ENCODE results near the gene AKT3. TPM values are rescaled to one million over a fixed set of nuclear protein-coding genes. Genes with fewer than 3 reads are reported as not detected.

AKT3 gene
- total RNA-seq, 1 donor from 2014 or later: 107 TPM

DNA sequence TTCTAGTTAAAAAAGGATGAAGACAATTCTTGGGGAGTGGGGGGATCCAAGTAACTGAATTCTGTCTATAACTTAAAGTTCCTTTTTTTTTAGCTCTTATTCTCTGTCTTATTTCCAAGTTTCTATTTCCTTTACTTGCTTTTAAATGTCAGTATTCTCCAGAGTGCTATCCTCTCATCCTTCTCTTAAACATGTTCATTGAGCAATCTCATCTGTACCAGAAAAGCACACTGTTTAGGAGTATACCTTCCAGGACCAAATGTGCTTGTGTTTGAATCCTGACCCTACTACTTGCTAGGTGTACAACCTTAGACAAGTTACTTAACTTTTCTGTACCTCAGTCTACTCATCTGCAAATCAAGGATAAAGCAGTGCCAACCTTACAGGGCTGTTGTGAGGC is 50.1 kb downstream of the AKT3 start:
- peaks cover 20% of the 10 kb centered on the region for H3K36me3 Mint-ChIP-seq (ENCODE audit: unreplicated experiment)
- peaks cover 33% of the 10 kb centered on the region for H3K4me1 Mint-ChIP-seq (ENCODE audit: unreplicated experiment)
- H3K27me3 Mint-ChIP-seq (ENCODE audit: unreplicated experiment): no peaks in the 10 kb centered on the region
- DNase-seq (ENCODE audit: extremely low spot score, unreplicated experiment): no peak
- H3K27ac Mint-ChIP-seq (ENCODE audit: unreplicated experiment): no peak overlapping the region
- H3K4me3 Mint-ChIP-seq (ENCODE audit: unreplicated experiment): no peak overlapping the region
- TF ChIP-seq, protein P1, sequence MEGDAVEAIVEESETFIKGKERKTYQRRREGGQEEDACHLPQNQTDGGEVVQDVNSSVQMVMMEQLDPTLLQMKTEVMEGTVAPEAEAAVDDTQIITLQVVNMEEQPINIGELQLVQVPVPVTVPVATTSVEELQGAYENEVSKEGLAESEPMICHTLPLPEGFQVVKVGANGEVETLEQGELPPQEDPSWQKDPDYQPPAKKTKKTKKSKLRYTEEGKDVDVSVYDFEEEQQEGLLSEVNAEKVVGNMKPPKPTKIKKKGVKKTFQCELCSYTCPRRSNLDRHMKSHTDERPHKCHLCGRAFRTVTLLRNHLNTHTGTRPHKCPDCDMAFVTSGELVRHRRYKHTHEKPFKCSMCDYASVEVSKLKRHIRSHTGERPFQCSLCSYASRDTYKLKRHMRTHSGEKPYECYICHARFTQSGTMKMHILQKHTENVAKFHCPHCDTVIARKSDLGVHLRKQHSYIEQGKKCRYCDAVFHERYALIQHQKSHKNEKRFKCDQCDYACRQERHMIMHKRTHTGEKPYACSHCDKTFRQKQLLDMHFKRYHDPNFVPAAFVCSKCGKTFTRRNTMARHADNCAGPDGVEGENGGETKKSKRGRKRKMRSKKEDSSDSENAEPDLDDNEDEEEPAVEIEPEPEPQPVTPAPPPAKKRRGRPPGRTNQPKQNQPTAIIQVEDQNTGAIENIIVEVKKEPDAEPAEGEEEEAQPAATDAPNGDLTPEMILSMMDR (IDR thresholded peaks at IDR 0.05): no peak
- H3K9me3 Mint-ChIP-seq (ENCODE audit: unreplicated experiment): no peaks in the 10 kb centered on the region

DNA sequence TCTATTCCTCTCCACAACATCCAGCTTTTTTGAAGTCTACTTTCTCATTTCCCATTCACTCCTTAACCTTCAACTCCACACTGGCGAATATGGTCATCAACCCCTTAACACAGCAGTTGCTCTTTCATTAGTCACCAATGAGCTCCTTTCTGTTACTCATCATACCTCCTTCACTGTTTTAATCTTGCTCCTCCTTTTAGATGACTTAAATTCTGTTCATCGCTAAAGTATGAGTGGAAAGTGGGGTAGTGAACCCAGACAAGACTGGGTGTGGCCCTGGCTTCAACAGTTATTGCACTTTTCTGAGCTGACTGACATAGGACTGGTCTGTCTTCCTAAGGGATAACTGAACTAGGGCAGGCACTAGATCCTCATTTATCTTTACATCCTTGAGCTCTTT is 51.3 kb downstream of the AKT3 start:
- TF ChIP-seq, protein P1 (IDR thresholded peaks at IDR 0.05): no peak
- peaks cover 32% of the 10 kb centered on the region for H3K4me1 Mint-ChIP-seq (ENCODE audit: unreplicated experiment)
- no peak overlapping the region for H3K4me3 Mint-ChIP-seq (ENCODE audit: unreplicated experiment)
- H3K9me3 Mint-ChIP-seq (ENCODE audit: unreplicated experiment): no peaks in the 10 kb centered on the region
- no peak for DNase-seq (ENCODE audit: extremely low spot score, unreplicated experiment)
- no peaks in the 10 kb centered on the region for H3K27me3 Mint-ChIP-seq (ENCODE audit: unreplicated experiment)
- peaks cover 17% of the 10 kb centered on the region for H3K36me3 Mint-ChIP-seq (ENCODE audit: unreplicated experiment)
- H3K27ac Mint-ChIP-seq (ENCODE audit: unreplicated experiment): peak overlapping the region; percentile 35

DNA sequence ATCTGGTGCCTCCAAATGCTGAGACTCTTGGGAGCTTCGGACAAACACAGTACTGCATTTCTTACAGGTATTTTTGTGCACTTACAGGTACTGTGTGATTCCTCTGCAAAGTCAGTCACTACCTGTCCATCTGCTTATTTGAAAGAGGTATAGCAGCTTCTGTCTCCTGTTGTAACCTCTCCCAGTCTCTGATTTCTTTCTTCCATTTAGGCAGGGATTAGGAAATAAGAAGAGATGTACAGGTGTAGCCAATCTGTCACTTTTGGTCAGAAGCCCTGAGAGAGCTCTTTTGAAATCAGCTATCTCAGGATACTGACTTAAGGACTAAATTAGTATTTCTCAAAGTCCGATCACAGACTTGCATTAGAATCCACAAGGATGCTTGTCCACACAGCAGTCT is 54.0 kb downstream of the AKT3 start:
- no peak for DNase-seq (ENCODE audit: extremely low spot score, unreplicated experiment)
- Mint-ChIP-seq H3K36me3 (ENCODE audit: unreplicated experiment) (peaks cover 15% of the 10 kb centered on the region), H3K4me3 (ENCODE audit: unreplicated experiment) (no peak overlapping the region), H3K27ac (ENCODE audit: unreplicated experiment) (no peak overlapping the region), H3K27me3 (ENCODE audit: unreplicated experiment) (no peaks in the 10 kb centered on the region), H3K9me3 (ENCODE audit: unreplicated experiment) (no peaks in the 10 kb centered on the region), H3K4me1 (ENCODE audit: unreplicated experiment) (peaks cover 45% of the 10 kb centered on the region)
- TF ChIP-seq, protein P1 (IDR thresholded peaks at IDR 0.05): no peak

DNA sequence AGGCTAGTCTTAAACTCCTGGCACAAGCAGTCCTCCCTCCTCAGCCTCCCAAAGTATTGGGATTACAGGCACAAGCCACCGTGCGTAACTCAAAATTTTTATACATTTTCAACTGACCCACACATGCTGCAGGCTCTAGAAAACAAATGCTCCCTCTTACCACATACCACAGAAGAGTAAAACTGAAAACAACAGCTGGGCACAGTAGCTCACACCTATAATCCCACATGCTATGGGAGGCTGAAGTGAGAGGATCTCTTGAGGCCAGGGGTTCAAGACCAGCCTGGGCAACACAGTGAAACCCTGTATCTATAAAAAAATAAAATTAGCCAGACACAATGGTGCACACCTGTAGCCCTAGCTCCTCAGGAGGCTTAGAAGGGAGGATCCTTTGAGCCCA is 56.7 kb downstream of the AKT3 start:
- no peak for DNase-seq (ENCODE audit: extremely low spot score, unreplicated experiment)
- no peaks in the 10 kb centered on the region for H3K9me3 Mint-ChIP-seq (ENCODE audit: unreplicated experiment)
- H3K27ac Mint-ChIP-seq (ENCODE audit: unreplicated experiment): no peak overlapping the region
- peaks cover 31% of the 10 kb centered on the region for H3K4me1 Mint-ChIP-seq (ENCODE audit: unreplicated experiment)
- no peak overlapping the region for H3K4me3 Mint-ChIP-seq (ENCODE audit: unreplicated experiment)
- TF ChIP-seq, protein P1 (IDR thresholded peaks at IDR 0.05): no peak
- peaks cover 13% of the 10 kb centered on the region for H3K36me3 Mint-ChIP-seq (ENCODE audit: unreplicated experiment)
- no peaks in the 10 kb centered on the region for H3K27me3 Mint-ChIP-seq (ENCODE audit: unreplicated experiment)

DNA sequence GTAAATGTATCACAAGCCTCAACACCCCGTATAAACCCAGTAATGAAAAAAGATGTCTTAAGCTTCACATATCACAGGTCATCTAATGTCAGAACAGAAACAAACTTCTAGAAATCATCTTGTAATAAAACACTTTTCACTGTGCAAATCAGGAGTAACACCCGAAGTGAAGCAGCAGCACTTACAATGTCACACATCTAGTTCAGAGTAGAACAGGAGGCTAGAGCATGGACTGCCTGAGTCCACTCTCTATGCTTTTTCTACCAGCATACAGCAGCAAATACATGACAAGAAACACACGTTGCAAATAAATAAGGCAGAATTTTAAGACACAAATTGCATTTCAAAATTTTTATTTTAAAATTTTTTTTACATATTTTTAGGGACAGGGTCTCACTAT is 57.2 kb downstream of the AKT3 start:
- Mint-ChIP-seq H3K4me1 (ENCODE audit: unreplicated experiment) (peaks cover 31% of the 10 kb centered on the region), H3K27ac (ENCODE audit: unreplicated experiment) (peak overlapping the region; percentile 48), H3K36me3 (ENCODE audit: unreplicated experiment) (peaks cover 13% of the 10 kb centered on the region), H3K4me3 (ENCODE audit: unreplicated experiment) (no peak overlapping the region), H3K9me3 (ENCODE audit: unreplicated experiment) (no peaks in the 10 kb centered on the region), H3K27me3 (ENCODE audit: unreplicated experiment) (no peaks in the 10 kb centered on the region)
- TF ChIP-seq, protein P1 (IDR thresholded peaks at IDR 0.05): no peak
- DNase-seq (ENCODE audit: extremely low spot score, unreplicated experiment): no peak
